Peyer's patch (tissue), 4 donors: Measurements from ENCODE around the gene STAM. TPM values are rescaled to one million over a fixed set of nuclear protein-coding genes. Genes with fewer than 3 reads are reported as not detected.
"Not testable (repeated sequence)": the region's sequence is repeated elsewhere in the genome, so short reads cannot be mapped to it uniquely, and the experiment has no call there.

Source experiments
- DNase-seq, 3 donors: peaks; one replicate each; pipeline ENCODE4 v3.0.0-alpha.2; 2017 to 2019
- H3K27ac ChIP-seq, 4 donors: fragments of 200-600 bp; sonication (generic); one replicate each; pipeline ENCODE4 v1.5.1; 2016 to 2019
- H3K27me3 ChIP-seq, 2 donors: fragments of 200-600 bp; sonication (generic); one replicate each; pipeline ENCODE4 v1.5.1; 2019
- H3K36me3 ChIP-seq, 3 donors: fragments of 200-600 bp; sonication (generic); one replicate each; pipeline ENCODE4 v1.5.1; 2016 to 2019
- H3K4me1 ChIP-seq, 4 donors: fragments of 200-600 bp; sonication (generic); one replicate each; pipeline ENCODE4 v1.5.1; 2016 to 2019
- H3K4me3 ChIP-seq, 4 donors: fragments of 200-600 bp; sonication (generic); 1 replicate in 3 of 4; 2 replicates in 1 of 4; pipeline ENCODE4 v1.5.1; 2016 to 2019; ENCODE audit warnings: mild to moderate bottlenecking in 1 of 4
- H3K9me3 ChIP-seq, 4 donors: fragments of 200-600 bp; sonication (generic); one replicate each; pipeline ENCODE4 v1.5.1; 2016 to 2019; ENCODE audit warnings: mild to moderate bottlenecking in 1 of 4
- CTCF ChIP-seq, 6 experiments: fragments of 450-650 bp in 4 of 6; fragments of 200-600 bp in 2 of 6; sonication (generic) in 1 of 6; IDR thresholded peaks; one replicate each; pipeline ENCODE4 v1.5.1; 2017 to 2019; ENCODE audit warnings: antibody characterized with exemption in 6 of 6, mild to moderate bottlenecking in 3 of 6, moderate library complexity in 1 of 6
- POLR2A ChIP-seq, 2 donors: fragments of 450-650 bp; IDR thresholded peaks; one replicate each; pipeline ENCODE4 v1.5.1; 2017; ENCODE audit warnings: antibody characterized with exemption in 2 of 2, mild to moderate bottlenecking in 2 of 2, moderate library complexity in 2 of 2
- total RNA-seq, 4 donors: library from RNA; depleted of rRNA; stranded (reverse); fragments of >200 nt; gene quantifications; one replicate each; pipeline ENCODE4 v1.1.0, GENCODE V29; 2016

Gene STAM
- total RNA-seq, 4 donors from 2014 or later = 7.9 to 28.1 (median 16.2) TPM

GRCh38 chr10:17712717-17713471 is 68.9 kb downstream of the STAM start:
- TF ChIP-seq CTCF (IDR thresholded peaks at IDR 0.05) = no peak
- Histone ChIP-seq H3K4me3 (no peak overlapping the region), H3K9me3 (no peaks in the 10 kb centered on the region), H3K27me3 (no peaks in the 10 kb centered on the region), H3K27ac (no peak overlapping the region), H3K4me1 (no peaks in the 10 kb centered on the region), H3K36me3 (peaks cover 0 to 56% (median 0%) of the 10 kb centered on the region in 3 donors)
- DNase-seq = no peak

GRCh38 chr10:17713758-17714157 is 69.8 kb downstream of the STAM start:
- H3K9me3 ChIP-seq = no peaks in the 10 kb centered on the region
- TF ChIP-seq CTCF (IDR thresholded peaks at IDR 0.05) = no peak
- no peak for TF ChIP-seq POLR2A (IDR thresholded peaks at IDR 0.05)
- H3K4me1 ChIP-seq = no peaks in the 10 kb centered on the region
- no peak for DNase-seq
- no peaks in the 10 kb centered on the region for H3K27me3 ChIP-seq
- H3K27ac ChIP-seq = no peak overlapping the region
- no peak overlapping the region for H3K4me3 ChIP-seq
- peaks cover 0 to 52% (median 0%) of the 10 kb centered on the region in 3 donors for H3K36me3 ChIP-seq

GRCh38 chr10:17716161-17716560 is 72.2 kb downstream of the STAM start:
- Histone ChIP-seq H3K4me1 (no peaks in the 10 kb centered on the region), H3K9me3 (no peaks in the 10 kb centered on the region), H3K27ac (no peak overlapping the region), H3K36me3 (peaks cover 0 to 38% (median 0%) of the 10 kb centered on the region in 3 donors), H3K27me3 (no peaks in the 10 kb centered on the region), H3K4me3 (no peak overlapping the region)
- no peak for TF ChIP-seq POLR2A (IDR thresholded peaks at IDR 0.05)
- no peak for TF ChIP-seq CTCF (IDR thresholded peaks at IDR 0.05)
- no peak for DNase-seq

GRCh38 chr10:17722317-17723014 is 78.5 kb downstream of the STAM start:
- not testable (repeated sequence) for H3K4me1 ChIP-seq, H3K36me3 ChIP-seq, H3K27me3 ChIP-seq, DNase-seq, H3K9me3 ChIP-seq, H3K4me3 ChIP-seq, H3K27ac ChIP-seq

GRCh38 chr10:17725703-17726102 is 81.8 kb downstream of the STAM start:
- Histone ChIP-seq H3K4me3 (no peak overlapping the region), H3K4me1 (no peaks in the 10 kb centered on the region), H3K27me3 (no peaks in the 10 kb centered on the region), H3K27ac (no peak overlapping the region), H3K9me3 (no peaks in the 10 kb centered on the region), H3K36me3 (no peaks in the 10 kb centered on the region)
- no peak for DNase-seq
- no peak for TF ChIP-seq POLR2A (IDR thresholded peaks at IDR 0.05)
- no peak for TF ChIP-seq CTCF (IDR thresholded peaks at IDR 0.05)

- no peaks in the 10 kb centered on the region for H3K4me1 ChIP-seq
- DNase-seq = no peak
- H3K4me3 ChIP-seq = no peak overlapping the region
- no peaks in the 10 kb centered on the region for H3K36me3 ChIP-seq
- no peak overlapping the region for H3K27ac ChIP-seq
- H3K9me3 ChIP-seq = no peaks in the 10 kb centered on the region
- no peak for TF ChIP-seq CTCF (IDR thresholded peaks at IDR 0.05)
- TF ChIP-seq POLR2A (IDR thresholded peaks at IDR 0.05) = no peak
- no peaks in the 10 kb centered on the region for H3K27me3 ChIP-seq
Observed at GRCh38 chr10:17729630-17730029, 85.7 kb downstream of the STAM start.
